HG03025 (cell line): ENCODE measurements around the gene NCBP2.

Experiments used
- ATAC-seq: cut with Tn5 transposase; IDR thresholded peaks from one replicate; pipeline ENCODE4 v1.9.1; 2021; ENCODE audit warnings: mild to moderate bottlenecking, moderate library complexity; ENCODE audit not compliant: unreplicated experiment, low FRiP score

The NCBP2 gene

DNA sequence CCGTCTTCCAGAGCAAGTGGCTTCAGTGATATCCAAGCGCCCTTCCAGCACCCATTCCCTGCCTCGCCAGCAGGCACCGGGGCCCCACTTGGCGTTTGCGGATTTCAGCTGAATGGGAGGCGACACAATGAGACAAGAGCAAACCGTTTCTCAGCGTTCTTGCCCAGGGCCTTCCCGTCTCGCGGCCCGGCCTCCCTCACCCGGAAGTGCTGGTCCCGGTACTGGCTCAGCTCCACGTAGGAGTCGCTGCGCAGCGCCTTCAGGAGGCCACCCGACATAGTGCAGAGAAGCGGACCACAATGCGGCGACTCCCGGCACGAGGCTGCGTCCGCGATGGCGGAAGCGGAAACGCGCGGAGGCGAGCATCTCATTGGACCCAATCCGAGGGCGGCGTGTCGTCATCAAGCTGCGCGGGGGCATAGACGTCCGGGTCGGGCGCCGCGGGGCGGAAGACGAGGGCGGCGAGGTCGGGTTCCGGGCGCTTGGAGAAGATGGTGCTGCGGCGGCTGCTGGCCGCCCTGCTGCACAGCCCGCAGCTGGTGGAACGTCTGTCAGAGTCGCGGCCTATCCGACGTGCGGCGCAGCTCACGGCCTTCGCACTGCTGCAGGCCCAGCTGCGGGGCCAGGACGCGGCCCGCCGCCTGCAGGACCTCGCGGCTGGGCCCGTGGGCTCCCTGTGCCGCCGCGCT, at the start of gene NCBP2:
Gene NCBP2 (minus strand): TSS at position 303 of the 689 bp plus-strand sequence. CDS start 25 bp downstream, at position 278.
- peak; percentile 80 for ATAC-seq

DNA sequence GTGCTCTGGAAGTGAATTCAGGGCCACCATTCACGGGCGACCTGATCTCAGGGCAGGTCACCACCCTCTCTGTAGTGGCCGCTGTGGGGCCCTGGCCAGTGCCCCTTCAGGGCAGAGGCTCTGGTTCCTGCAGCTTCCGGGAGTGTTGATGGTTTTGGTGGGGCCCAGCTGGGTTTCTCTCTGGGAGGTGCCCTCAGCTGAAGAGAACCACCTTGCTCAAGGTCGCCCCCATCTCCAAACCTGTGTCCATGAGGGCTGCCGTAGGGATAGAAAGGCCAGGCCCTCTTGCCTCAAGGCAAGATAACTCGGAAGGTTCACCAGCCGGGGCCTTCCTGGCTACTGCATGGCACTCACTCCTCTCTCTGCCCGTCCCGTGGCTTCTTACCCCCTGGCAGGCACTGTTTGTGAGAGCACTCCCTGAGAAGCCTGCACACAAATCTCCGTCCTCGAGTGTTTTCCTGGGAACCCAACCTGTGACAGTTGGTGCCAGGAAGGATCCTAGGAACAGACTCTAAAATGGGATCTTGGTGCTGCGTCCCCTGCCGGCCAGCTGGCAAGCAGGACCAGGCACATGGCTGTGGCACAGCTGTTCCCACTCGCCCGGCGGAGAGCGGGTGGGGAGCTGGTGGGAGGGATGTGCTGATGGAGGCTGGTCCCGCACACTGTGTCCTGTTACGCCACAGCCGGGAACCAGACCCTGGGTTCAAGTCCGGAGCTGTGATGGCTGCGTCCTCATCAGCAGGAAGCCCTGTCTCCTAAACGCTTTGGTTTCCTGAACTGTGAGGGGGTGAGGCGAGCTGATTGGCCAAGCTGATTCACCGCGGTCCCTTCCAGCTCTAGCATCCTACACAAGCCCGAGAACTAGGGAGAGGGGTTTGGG, 49.5 kb upstream of the NCBP2 start:
- no peak for ATAC-seq

DNA sequence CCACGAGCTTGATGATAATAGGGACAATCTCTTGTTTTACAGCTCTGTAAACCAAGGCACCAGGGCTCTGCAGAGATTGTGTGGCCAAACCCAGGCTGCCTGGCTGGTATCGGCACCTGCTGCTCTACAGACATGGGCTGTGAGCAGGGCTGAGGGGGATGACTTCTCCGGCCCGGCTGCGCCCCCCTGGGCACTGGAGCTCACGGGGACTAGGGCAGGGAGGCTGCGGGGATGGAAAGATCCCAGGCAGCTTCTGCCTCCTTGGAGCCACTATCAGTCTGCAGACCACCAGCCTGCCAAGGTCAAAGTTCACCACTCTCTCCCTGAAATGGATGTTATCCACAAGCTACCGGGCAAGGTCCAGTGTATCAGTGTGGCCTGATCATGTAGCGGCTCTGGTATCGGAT, 48.3 kb upstream of the NCBP2 start:
- ATAC-seq = no peak

DNA sequence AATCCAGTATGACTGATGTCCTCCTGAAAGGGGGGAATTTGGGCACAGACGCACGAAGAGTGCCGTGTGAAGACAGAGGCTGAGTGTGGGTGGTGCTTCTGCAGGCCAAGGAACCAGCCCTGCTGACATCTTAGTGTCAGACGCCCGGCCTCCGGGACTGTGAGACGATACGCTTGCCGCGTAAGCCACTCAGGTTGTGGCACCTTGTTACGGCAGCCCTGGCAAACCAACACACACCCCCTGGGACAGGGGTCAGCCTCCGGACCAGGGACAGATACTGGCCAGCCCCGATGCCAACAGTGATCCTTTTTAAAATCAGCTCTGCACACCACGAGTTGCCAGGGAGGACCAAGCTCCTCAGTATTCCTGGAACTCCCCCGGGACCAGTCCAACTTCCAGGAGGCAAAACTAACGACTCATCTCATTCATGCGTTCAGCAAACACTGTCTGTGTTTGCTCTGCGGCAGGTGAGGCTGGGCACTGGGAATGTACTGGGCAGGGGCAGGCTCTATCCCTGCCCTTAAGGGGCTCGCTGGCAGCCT, 47.5 kb upstream of the NCBP2 start:
- no peak for ATAC-seq

DNA sequence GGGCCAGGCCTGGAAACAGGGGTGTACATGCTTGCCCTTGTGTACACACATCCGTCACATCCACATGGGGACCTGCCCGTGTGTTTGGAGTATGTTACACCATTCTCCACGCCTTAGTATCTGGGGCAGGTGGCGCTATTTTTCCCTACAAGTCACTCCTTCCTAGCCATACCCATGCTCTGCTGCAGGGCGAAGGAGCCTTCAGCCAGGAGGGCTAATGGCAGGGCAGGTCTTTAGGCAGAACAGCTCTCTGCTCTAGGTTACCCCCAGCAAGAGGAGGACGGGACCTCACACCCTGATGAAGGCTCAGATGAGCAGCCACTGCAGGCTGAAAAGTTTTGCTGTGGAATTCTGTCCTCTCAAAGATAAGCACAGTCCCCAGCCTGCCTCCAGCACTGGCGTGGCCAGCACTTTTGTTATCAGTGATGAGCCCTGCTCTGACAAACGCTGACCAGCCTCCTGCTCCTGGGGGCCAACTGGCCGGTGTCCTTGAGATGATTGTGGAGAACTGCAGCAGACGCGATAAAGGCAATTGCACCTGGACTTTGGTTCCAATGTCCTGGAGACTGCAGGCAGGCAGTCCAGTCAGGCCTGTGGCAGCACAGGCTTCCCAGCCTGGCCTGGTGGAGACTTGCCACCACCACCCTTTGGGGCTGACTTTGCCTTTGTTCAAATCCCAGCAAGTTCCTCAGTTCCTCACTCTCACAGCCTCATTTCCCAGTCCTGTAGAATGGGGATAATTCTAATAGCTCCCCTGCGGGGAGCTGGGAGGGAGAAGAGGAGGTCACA, 46.1 kb upstream of the NCBP2 start:
- ATAC-seq = no peak

DNA sequence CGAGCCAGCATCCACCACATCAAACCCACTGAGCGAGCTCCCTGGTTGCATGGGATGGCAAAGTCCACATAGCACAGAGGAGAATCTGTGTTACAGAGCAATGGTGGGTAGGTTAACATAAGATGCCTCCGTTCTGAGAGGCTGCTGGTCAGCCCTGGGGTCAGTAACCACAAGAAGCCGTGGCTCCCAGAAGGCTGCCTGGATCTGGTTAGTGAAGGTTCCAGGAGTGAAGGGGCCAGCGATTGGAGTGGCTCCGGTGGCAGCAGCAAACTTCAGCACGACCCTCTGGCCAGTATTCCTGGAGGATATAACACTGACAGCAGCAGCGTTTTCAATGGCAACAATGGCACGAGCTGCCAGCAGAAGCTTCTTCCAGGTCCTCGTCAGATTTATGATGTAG, 44.7 kb upstream of the NCBP2 start:
- no peak for ATAC-seq

DNA sequence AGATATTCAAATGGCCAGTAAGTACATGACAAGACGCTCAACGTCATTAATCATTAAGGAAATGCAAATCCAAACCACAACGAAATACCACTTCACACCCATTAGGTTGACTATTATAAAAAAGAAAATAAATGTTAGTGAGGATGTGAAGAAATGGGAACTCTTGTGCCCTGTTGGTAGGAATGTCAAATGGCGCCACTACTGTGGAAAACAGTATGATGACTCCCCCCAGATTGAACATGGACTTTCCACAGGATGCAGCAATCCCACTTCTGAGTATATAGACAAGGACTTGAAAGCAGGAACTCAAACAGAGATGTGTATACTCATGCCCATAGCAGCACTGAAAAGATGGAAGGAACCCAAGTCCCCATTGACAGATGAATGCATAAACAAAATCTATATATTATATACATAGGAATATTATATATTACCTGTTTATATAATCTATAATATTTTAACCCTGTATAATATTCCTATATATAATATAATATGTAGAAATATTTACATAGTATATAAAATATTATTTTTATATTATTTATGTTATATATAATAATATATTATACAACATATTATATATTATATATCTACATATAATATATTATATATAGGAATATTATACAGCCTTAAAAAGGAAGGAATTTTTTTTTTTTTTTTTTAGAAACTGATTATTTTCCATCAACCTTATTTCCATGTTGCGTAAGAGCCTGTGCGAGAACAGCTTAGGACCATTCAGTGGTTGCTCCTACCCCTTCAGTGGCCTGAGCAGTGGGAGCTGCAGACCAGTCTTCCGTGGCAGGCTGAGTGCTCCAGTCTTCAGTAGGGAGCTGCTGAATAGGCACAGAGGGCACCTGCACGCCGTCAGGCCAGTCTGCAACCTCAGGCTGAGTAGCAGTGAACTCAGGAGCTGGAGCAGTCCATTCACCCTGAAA, 43.9 kb upstream of the NCBP2 start:
- no peak for ATAC-seq

DNA sequence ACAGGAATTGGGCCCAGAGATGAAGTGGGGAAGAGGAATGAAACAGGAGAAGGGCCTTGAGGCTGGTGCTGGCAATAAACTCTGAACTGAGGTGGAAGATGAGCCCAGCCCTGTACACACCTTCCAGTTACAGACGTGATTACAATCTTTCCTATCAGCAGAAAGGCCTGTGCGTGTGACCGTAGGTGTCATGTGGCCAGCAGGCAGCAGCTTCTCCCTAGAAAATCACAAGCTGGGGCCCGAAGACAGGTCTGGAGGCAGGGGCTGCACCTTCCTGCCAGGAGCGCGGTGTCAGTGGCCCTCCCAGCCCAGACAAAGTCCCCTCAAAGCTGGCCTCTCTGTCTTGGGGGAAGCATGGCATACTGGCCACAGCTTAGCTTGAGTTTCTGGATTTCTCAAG, 43.0 kb upstream of the NCBP2 start:
- no peak for ATAC-seq

DNA sequence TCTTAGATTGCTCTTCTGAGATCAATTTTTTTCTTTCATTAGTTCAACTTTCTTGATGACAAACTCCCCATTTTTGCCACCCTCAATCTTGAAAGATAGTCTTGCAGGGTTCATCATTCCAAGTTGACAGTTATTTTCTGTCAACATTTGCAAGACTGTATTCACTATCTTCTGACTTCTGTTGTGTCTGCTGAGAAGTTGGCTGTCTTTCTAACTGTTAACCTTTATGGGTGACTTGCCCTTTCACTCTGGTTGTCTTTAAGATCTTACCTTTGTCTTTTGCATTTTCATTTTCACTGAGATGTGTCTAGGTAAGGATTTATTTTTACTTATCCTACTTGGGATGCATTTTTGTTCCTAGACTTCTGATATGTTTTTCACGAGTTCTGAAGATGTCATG, 40.9 kb upstream of the NCBP2 start:
- no peak for ATAC-seq

DNA sequence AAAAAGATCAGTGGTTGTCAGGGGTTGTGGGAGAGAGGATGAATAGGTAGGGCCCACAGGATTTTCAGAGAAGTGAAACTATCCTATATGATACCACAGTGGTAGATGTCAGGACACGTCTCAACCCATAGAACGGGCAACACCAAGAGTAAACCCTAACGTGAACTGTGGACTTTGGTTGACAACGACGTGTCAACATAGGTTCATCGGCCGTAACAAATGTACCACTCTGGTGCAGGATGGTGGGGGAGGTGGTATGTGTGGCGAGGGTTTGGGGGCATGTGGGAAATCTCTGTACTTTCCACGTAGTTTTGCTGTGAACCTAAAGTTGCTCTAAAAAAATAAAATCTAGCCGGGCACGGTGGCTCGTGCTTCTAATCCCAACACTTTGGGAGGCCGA, 39.3 kb upstream of the NCBP2 start:
- no peak for ATAC-seq

DNA sequence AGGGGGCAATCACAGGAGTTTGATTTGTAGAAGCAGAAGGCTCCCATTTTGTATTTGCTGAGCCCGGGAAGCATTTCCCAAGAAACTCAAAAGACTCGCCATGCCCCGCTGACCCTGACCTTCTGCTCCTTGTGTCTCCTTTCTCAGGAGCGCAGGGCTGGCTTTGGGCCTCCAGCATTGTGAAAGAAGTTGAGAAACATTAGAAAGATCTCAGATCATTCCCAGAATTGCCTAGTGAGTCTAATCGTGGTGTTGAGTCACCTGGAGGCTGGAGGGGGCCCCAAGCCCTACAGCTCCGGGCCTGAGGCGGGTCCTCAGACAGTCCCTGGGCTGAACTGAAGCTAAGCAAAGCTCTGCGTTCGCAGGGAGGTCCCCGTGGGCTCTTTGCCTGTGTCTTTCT, 37.2 kb upstream of the NCBP2 start:
- ATAC-seq = no peak

DNA sequence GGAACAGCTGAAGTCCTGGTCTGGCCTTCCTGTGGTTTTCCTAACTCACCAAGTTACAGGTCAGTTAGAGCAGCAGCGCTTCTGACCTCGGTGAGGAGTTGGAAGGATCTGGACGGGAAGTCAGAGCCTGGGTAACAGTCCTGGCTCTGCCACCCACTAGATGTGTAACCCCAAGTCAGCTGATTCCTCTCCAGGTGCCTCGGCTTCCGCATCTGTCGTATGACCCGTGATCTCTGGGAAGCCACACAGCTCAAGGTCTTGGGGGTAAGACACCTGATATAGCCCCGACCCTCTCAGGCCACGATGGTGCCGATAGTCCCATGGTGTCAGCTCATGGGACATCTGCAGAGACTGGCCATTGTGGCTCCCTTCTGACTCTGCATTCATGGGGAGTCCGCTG, 34.6 kb upstream of the NCBP2 start:
- ATAC-seq = no peak

DNA sequence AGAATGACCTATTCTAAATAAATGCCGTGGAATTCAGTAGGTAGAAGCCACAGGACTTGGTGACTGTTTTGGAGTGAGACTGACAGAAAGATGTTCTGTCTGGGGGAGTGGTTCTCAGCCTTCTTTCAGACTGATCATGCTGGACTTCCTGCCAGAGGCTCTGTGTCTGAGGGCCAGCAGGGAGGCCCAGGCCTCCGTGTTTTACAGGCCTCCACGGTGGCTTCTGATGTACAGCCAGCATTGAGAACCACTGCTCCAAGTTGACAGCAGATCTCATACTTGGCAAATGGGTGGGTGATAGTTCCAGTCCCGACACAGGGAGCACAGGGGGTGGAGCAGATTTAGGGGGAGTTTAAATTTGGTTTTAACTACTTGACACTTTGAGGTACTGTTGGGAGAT, 33.0 kb upstream of the NCBP2 start:
- no peak for ATAC-seq

DNA sequence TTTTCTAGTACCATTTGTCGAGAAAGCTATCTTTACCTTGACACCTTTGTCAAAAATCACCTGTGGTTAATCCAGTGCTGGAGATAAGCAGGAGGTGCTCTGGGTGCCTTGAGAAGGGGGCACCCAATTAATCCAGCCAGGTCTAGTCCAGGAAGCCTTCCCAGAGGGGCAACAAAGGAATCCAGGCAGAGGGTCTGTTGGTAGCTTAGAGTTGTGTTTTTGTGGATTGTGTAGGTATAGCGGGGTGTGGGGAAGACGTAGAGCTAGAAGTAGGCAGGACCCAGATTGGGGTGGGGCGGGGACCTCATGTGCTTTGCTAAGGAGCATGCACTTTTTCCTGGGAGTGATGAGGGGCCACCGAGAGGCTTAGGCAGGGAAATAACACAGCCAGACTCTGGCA, 32.3 kb upstream of the NCBP2 start:
- ATAC-seq = no peak

DNA sequence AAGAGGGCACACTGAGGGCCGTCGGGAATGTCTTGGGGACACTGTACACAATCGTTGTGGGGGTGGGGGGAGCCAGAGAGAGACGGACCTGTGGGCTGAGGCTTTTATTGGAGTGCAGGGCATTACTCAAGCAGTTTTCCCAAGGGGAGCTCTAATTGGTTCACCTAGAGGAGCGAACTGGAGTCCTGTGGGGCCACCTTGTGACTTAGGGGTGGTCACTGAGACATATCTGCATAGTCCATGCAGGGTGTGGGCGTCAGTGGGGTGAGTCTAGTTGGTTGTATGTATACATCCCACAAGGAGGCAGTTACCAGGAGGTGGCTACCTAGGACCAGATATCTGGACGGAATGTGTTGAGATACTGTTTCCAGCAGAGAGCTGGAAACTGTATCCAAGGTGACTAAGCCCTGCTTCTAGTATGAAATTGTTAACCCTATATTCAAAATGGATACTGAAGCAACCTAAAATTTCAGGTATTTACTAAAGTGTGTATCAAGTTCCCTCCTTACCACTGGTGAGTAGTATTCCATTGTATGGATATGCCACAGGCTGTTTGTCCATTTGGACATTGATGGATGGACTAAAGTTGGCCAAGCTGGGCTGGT, 28.9 kb upstream of the NCBP2 start:
- ATAC-seq = no peak

DNA sequence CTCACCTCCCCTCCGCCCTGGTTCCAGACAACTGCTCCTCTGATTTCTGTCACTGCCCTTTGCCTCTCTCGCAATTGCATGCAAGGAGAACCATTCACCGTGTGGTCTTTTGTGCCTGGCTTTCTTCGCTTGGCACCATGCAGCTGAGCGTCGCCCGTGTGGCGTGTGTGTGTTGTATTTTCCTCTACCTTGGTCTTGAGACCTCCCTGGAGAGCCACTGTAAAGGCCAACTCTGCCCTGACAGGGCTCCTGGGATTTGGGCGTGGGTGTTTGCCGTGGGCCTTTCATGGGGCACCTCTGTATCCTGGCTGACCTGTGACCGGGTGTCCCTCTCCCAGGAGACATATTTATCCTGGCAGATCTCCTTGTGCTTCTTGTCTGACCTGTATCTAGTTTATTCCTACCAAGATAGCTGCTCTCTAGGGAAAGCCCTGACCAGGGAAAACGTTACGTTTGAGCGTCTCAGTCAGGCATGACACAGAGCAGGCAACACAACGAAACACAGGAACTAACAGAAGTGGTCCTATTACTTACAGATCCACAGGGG, 28.3 kb upstream of the NCBP2 start:
- no peak for ATAC-seq

DNA sequence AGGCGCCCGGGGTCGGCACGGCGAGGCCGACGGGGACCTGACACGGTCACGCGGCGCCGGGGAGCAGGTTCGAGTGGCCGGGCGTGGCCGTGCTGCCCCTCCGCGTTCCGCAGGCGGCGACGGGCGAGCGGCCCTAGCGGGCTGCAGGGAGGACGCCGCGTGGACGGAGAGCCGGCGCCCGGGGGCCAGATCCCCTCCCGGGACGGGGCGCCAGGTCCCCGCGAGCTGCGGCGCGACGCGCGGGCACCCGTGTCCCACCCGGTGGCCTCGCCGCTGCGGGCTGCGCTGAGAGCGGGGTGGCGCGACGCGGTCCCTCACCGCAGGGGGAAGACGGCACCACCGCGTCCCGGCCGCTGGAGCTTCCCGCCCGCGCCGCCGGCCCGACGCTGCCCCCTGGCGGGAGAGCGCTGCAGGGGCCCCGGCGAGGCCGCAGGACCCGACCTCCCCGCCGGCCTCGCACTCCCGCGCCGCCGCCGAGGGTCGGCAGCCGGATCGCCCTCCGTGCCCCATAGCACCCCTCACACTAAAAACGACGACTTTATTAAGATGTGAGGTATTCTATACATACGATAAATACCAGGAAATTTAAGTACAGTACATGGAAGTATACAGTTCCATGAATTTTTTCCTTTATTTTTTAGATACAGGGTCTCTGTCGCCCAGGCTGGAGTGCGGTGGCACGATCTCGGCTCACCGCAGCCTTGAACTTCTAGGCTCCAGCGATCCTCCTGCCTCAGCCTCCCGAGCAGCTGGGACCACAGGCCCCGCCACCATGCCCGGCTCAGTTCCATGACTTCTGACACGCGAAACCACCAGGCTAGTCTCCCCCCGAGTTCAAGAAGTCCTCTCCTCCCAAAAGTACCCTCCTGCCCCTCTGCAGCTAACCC, 27.6 kb upstream of the NCBP2 start:
- peak; percentile 31 for ATAC-seq

DNA sequence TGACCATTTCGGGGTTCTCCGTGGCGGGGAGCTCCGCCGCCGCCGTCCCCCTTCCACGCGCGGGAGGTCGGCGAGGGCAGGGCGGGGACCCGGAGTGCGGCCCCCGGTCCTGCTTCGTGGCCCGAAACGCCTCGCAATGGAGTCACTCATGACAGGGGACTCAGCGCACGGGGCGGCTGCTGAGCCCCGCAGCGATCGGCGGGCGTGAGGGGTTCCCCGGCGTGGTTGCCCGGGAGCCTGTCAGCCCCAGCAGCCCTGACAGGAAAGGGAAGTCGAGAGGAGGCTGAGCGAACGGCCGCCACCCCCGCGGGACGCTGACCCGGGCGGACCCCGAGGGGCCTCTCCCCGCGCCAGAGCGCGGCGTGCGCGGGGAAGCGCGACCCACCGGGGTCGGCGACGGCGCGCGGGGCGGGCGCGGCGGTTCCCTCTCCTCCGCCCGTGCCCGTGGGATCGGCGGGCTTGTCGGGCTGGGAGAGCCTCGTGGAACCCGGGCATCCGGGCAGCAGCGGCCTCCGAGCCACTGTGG, 26.9 kb upstream of the NCBP2 start:
- peak; percentile 41 for ATAC-seq
